Endothelial cell of umbilical vein (primary cell): ENCODE measurements around the gene CEBPZOS. TPM values are rescaled to one million over a fixed set of nuclear protein-coding genes. Genes with fewer than 3 reads are reported as not detected.

Experiments
- BruUV-seq: library from RNA; stranded (reverse); fragments of 400-500 nt; replicated peaks from 2 replicates; lab custom pipeline; 2021; lab: Mats Ljungman, UMichigan
- CTCF ChIA-PET: fragments of 300-600, 350-600 bp; sonication (Branson Sonifier 250); formaldehyde crosslinking; loops from one replicate; lab custom pipeline; 2021; ENCODE audit warnings: antibody characterized with exemption, inconsistent platforms; lab: Charles Lee
- POLR2A ChIA-PET: fragments of 300-600, 350-600 bp; sonication (Branson Sonifier 250); formaldehyde crosslinking; loops from one replicate; lab custom pipeline; 2021; ENCODE audit warnings: antibody characterized with exemption, inconsistent platforms; lab: Charles Lee
- DNase-seq: peaks from one replicate; pipeline ENCODE4 v3.0.0-alpha.2; 2011; ENCODE audit warnings: low read depth, low spot score
- FAIRE-seq: peaks from 2 replicates; lab custom pipeline; 2011; peaks lifted over from hg19 to GRCh38; lab: Jason Lieb, UNC
- H2AFZ ChIP-seq: 2 replicates; pipeline ENCODE4 v1.6.0; 2012; ENCODE audit warnings: low read depth, low read length, control low read depth, inconsistent platforms
- H3K27ac ChIP-seq: 2 replicates; pipeline ENCODE4 v1.5.1; 2011; ENCODE audit warnings: low read depth, mild to moderate bottlenecking, control low read depth, low read length, moderate library complexity; ENCODE audit not compliant: insufficient read depth
- H3K27me3 ChIP-seq, 2 experiments: 2 replicates each; pipeline versions ENCODE4 v1.6.0 to v1.6.1; 2011; ENCODE audit warnings: low read length in 2 of 2, mixed read lengths in 1 of 2; ENCODE audit not compliant: control insufficient read depth in 2 of 2, insufficient read depth in 2 of 2
- H3K36me3 ChIP-seq, 2 experiments: 2 replicates in 1 of 2; 3 replicates in 1 of 2; pipeline ENCODE4 v1.5.1; 2011; ENCODE audit warnings: low read length in 2 of 2, mild to moderate bottlenecking in 1 of 2, moderate library complexity in 1 of 2; ENCODE audit not compliant: control insufficient read depth in 2 of 2, insufficient read depth in 2 of 2; ENCODE audit errors: extremely low read depth in 1 of 2
- H3K4me1 ChIP-seq: 3 replicates; pipeline ENCODE4 v1.5.1; 2011; ENCODE audit warnings: mild to moderate bottlenecking, low read length; ENCODE audit not compliant: control insufficient read depth, insufficient read depth; ENCODE audit errors: extremely low read depth
- H3K4me2 ChIP-seq: 2 replicates; pipeline ENCODE4 v1.6.1; 2011; ENCODE audit warnings: low read length, control low read depth, mixed read lengths; ENCODE audit not compliant: insufficient read depth
- H3K4me3 ChIP-seq, 3 experiments: fragments of 200-600 bp in 1 of 3; sonication (generic), shearing (Covaris generic) in 1 of 3; replicated peaks in 1 of 3; 2 replicates each; pipeline ENCODE4 v1.5.1; 2011 to 2016; ENCODE audit warnings: control low read depth in 3 of 3, low read length in 3 of 3, mild to moderate bottlenecking in 2 of 3, inconsistent platforms in 1 of 3, low read depth in 1 of 3, moderate library complexity in 1 of 3; ENCODE audit not compliant: insufficient read depth in 1 of 3
- H3K79me2 ChIP-seq: 2 replicates; pipeline ENCODE4 v1.6.0; 2012; ENCODE audit warnings: low read length, inconsistent platforms; ENCODE audit not compliant: control insufficient read depth, insufficient read depth
- H3K9ac ChIP-seq: replicated peaks from 2 replicates; pipeline ENCODE3; 2011; ENCODE audit warnings: low read length, control low read depth; ENCODE audit not compliant: insufficient read depth; ENCODE audit errors: extremely low read depth
- H3K9me1 ChIP-seq: replicated peaks from 3 replicates; pipeline ENCODE4 v1.6.0; 2011; ENCODE audit warnings: mild to moderate bottlenecking, low read length; ENCODE audit not compliant: control insufficient read depth, insufficient read depth; ENCODE audit errors: extremely low read depth
- H3K9me3 ChIP-seq: replicated peaks from 2 replicates; pipeline ENCODE4 v1.5.1; 2012; ENCODE audit warnings: low read length, inconsistent platforms; ENCODE audit not compliant: control insufficient read depth, insufficient read depth
- H4K20me1 ChIP-seq: replicated peaks from 2 replicates; pipeline ENCODE3; 2011; ENCODE audit warnings: mild to moderate bottlenecking, low read length; ENCODE audit not compliant: control insufficient read depth, insufficient read depth; ENCODE audit errors: extremely low read depth
- CTCF ChIP-seq, 2 donors: IDR thresholded peaks; 1 replicate in 1 of 2; 2 replicates in 1 of 2; pipeline ENCODE4 v1.5.1; 2011; ENCODE audit warnings: low read length in 2 of 2, mild to moderate bottlenecking in 2 of 2, moderate library complexity in 2 of 2, control low read depth in 1 of 2, inconsistent platforms in 1 of 2, low read depth in 1 of 2; ENCODE audit not compliant: insufficient read depth in 1 of 2; ENCODE audit errors: extremely low read depth in 1 of 2
- GATA2 ChIP-seq: IDR thresholded peaks from 2 replicates; pipeline ENCODE4 v1.7.0; 2011; ENCODE audit warnings: low read depth, mild to moderate bottlenecking, moderate library complexity, mixed read lengths, low read length; ENCODE audit not compliant: insufficient read length, insufficient read depth
- MAX ChIP-seq: IDR thresholded peaks from 2 replicates; pipeline ENCODE4 v1.6.1; 2011; ENCODE audit not compliant: insufficient read depth, insufficient read length
- POLR2A ChIP-seq: IDR thresholded peaks from 2 replicates; pipeline ENCODE4 v1.6.1; 2012; ENCODE audit warnings: low read depth, mild to moderate bottlenecking, control low read depth, low read length
- POLR2AphosphoS5 ChIP-seq: IDR thresholded peaks from 2 replicates; pipeline ENCODE4 v1.6.1; 2012; ENCODE audit warnings: low read depth, mild to moderate bottlenecking, control low read depth, low read length, moderate library complexity; ENCODE audit not compliant: insufficient read depth
- dilution Hi-C: fragments of 300-500 bp; cut with MboI; formaldehyde crosslinking; loops from one replicate; pipeline ENCODE4 v1.15.0; 2019; ENCODE audit warnings: low sequenced_read_pairs; ENCODE audit not compliant: extremely low pct_ligation_motif_present
- intact Hi-C: fragments of 100-400 bp; cut with micrococcal nuclease; formaldehyde crosslinking; loops from one replicate; pipeline ENCODE4 v1.10.0; 2022
- polyA plus RNA-seq, 4 experiments: library from polyadenylated mRNA; depleted of rRNA in 3 of 4; stranded (reverse) in 3 of 4; unstranded in 1 of 4; fragments of >200 nt; gene quantifications; 2 replicates each; pipeline versions ENCODE4 v1.2.1 to v1.2.3, GENCODE V29; 2011 to 2012; ENCODE audit warnings: missing spikeins in 1 of 4
- total RNA-seq: library from RNA; stranded (reverse); gene quantifications from 2 replicates; pipeline ENCODE4 v1.2.3, GENCODE V29; 2021

CEBPZOS gene
- total and polyA plus RNA-seq, 2 donors (not counting 3 experiments of a cell fraction or from before 2014, with no cell fraction given), result 29.1 to 36.3 TPM

DNA sequence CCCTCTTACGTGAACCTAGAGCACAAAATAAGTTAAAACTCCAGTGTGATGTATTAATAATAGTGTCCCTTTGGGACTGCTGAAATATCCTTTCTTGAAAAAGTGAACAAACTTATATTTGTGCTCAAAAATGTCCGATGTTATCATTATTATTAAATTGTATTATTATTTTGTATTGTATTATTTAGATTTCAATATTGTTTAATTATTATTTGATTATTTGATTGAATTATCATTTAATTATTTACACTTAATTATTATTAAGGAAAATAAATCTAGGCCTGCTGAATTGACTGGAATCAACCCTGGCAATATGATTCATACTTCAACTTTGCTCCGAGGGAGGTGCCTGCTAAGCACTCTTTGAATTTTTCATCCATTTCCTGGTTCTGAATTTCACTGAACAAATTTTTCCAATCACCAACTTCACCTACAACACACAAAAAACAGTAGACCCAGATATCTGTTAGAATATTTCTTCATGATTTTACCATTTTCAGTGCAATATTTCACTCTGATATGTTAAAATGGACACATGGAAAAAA lies 28.6 kb upstream of the CEBPZOS start:
- Histone ChIP-seq H3K4me2 (no peak overlapping the region), H3K4me1 (no peaks in the 10 kb centered on the region), H3K9me1 (no peaks in the 10 kb centered on the region), H3K4me3 (no peak overlapping the region), H3K36me3 (no peaks in the 10 kb centered on the region), H3K27me3 (no peaks in the 10 kb centered on the region), H3K79me2 (no peaks in the 10 kb centered on the region), H3K9me3 (no peaks in the 10 kb centered on the region), H2AFZ (peak overlapping the region; percentile 46), H3K9ac (no peak overlapping the region), H3K27ac (no peak overlapping the region), H4K20me1 (no peaks in the 10 kb centered on the region)
- dilution Hi-C loops (no loop called here), intact Hi-C loops (loop anchor here (1.0 to 2.0 kb wide), 4 partner anchors 64 to 724 kb away; partner anchors contain the start of genes CEBPZ and NDUFAF7)
- no peak for DNase-seq
- TF ChIP-seq CTCF (IDR thresholded peaks at IDR 0.05; ENCODE audit: extremely low read depth in 1 of 2, insufficient read depth in 1 of 2, low read depth in 1 of 2, low read length in 2 of 2), result no peak
- no peak for TF ChIP-seq MAX
- no peak for TF ChIP-seq POLR2A
- TF ChIP-seq GATA2, result no peak
- TF ChIP-seq POLR2AphosphoS5, result no peak
- POLR2A ChIA-PET, result no interaction called here
- CTCF ChIA-PET, result interaction anchor here (0.7 to 2.9 kb wide), 7 partner anchors 10 to 710 kb away, joined by 3 to 14 read pairs (median 5); partner anchors contain the start of gene CEBPZOS
- no peak for FAIRE-seq
- BruUV-seq, result no TSS peak
